ENCODE data around the gene SMDT1. TPM values are rescaled to one million over a fixed set of nuclear protein-coding genes. Genes with fewer than 3 reads are reported as not detected.

The SMDT1 gene
- total and polyA plus RNA-seq, 2 of the 4 experiments (the other 2 are of a cell fraction), result 2.3 to 15.7 TPM

DNA sequence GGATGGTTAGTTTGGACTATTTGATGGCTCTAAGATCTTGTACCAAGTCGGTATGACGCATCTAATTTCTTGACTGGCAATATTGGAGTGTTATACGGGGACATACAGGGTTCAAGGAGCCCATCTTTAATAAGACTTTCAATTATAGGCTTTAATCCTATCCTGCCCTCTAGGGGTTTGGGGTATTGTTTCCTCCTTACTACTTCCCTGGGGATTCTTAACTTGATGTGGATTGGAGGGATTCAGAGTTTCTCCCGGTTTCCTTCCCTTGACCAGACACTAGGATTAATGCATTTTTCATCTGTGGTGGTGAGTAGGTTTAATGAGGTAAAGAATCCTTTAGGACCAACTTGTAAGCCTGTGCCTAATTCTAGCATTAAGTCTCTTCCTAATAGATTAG, 32.3 kb downstream of the SMDT1 start:
- WGBS, 2 experiments (ENCODE audit: extremely low coverage in 2 of 2, insufficient read length in 1 of 2), result no CpG with 5 or more reads among the region's 4 CpGs
- H2AK5ac ChIP-seq (ENCODE audit: low read depth, low read length), result no peak overlapping the region
- H3K4me3 ChIP-seq (ENCODE audit: insufficient read depth, low read depth, low read length), result no peak overlapping the region
- no peaks in the 10 kb centered on the region for H3K9me1 ChIP-seq (ENCODE audit: insufficient read depth, low read length)
- H3K4me2 ChIP-seq (ENCODE audit: low read depth, low read length), result no peak overlapping the region
- no peak overlapping the region for H2BK15ac ChIP-seq (ENCODE audit: low read depth, low read length)
- H3K4ac ChIP-seq (ENCODE audit: low read depth, low read length), result no peak overlapping the region
- in situ Hi-C loops (cut with MboI; ENCODE audit: low sequenced_read_pairs), result no loop called here
- H4K8ac ChIP-seq (ENCODE audit: low read depth in 2 of 2, low read length in 2 of 2), result no peak overlapping the region
- H4K5ac ChIP-seq (ENCODE audit: low read depth, low read length), result no peak overlapping the region
- H2AFZ ChIP-seq (replicated peaks; ENCODE audit: low read length, poor library complexity), result no peak overlapping the region
- ChIA-PET CTCF (no interaction called here), POLR2A (ENCODE audit: unreplicated experiment) (no interaction called here)
- H4K91ac ChIP-seq (ENCODE audit: insufficient read depth, low read depth, low read length), result no peak overlapping the region
- ATAC-seq (ENCODE audit: low read depth), result no peak
- dilution Hi-C loops (cut with HindIII; ENCODE audit: low sequenced_read_pairs, unreplicated experiment), result no loop called here
- no peak overlapping the region for H2BK5ac ChIP-seq (ENCODE audit: low read depth, low read length, poor library complexity, severe bottlenecking)
- no peak overlapping the region for H3K9ac ChIP-seq (ENCODE audit: low read depth, low read length)
- no peak overlapping the region for H2BK120ac ChIP-seq (ENCODE audit: low read depth, low read length)
- no TSS peak for BruUV-seq (replicated peaks)
- H3K56ac ChIP-seq (ENCODE audit: extremely low read depth, insufficient read depth, low read length), result no peak overlapping the region
- no peaks in the 10 kb centered on the region for H3K79me1 ChIP-seq (ENCODE audit: low read depth in 1 of 2, low read length in 2 of 2)
- intact Hi-C loops (cut with micrococcal nuclease), result no loop called here
- no peaks in the 10 kb centered on the region for H3K36me3 ChIP-seq (ENCODE audit: control insufficient read depth, insufficient read depth, low read length)
- peaks cover 2% of the 10 kb centered on the region; the same call in 1 of the 2 replicates for H3K4me1 ChIP-seq (ENCODE audit: control insufficient read depth, insufficient read depth, low read length)
- TF ChIP-seq RAD21 (IDR thresholded peaks at IDR 0.05; ENCODE audit: low read length), result no peak
- TF ChIP-seq SMC3 (IDR thresholded peaks at IDR 0.05; ENCODE audit: low read depth, low read length), result no peak
- TF ChIP-seq, protein P1, sequence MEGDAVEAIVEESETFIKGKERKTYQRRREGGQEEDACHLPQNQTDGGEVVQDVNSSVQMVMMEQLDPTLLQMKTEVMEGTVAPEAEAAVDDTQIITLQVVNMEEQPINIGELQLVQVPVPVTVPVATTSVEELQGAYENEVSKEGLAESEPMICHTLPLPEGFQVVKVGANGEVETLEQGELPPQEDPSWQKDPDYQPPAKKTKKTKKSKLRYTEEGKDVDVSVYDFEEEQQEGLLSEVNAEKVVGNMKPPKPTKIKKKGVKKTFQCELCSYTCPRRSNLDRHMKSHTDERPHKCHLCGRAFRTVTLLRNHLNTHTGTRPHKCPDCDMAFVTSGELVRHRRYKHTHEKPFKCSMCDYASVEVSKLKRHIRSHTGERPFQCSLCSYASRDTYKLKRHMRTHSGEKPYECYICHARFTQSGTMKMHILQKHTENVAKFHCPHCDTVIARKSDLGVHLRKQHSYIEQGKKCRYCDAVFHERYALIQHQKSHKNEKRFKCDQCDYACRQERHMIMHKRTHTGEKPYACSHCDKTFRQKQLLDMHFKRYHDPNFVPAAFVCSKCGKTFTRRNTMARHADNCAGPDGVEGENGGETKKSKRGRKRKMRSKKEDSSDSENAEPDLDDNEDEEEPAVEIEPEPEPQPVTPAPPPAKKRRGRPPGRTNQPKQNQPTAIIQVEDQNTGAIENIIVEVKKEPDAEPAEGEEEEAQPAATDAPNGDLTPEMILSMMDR (conservative IDR thresholded peaks at IDR 0.05; ENCODE audit: low read depth, low read length), result no peak
- TF ChIP-seq, protein P2, sequence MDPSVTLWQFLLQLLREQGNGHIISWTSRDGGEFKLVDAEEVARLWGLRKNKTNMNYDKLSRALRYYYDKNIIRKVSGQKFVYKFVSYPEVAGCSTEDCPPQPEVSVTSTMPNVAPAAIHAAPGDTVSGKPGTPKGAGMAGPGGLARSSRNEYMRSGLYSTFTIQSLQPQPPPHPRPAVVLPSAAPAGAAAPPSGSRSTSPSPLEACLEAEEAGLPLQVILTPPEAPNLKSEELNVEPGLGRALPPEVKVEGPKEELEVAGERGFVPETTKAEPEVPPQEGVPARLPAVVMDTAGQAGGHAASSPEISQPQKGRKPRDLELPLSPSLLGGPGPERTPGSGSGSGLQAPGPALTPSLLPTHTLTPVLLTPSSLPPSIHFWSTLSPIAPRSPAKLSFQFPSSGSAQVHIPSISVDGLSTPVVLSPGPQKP (IDR thresholded peaks at IDR 0.05; ENCODE audit: borderline replicate concordance, low read depth, low read length), result no peak
- TF ChIP-seq MAFK (IDR thresholded peaks at IDR 0.05; ENCODE audit: low read depth, low read length), result no peak
- TF ChIP-seq NFE2L2 (IDR thresholded peaks at IDR 0.05; ENCODE audit: low read depth, low read length), result no peak
- TF ChIP-seq, protein P3, sequence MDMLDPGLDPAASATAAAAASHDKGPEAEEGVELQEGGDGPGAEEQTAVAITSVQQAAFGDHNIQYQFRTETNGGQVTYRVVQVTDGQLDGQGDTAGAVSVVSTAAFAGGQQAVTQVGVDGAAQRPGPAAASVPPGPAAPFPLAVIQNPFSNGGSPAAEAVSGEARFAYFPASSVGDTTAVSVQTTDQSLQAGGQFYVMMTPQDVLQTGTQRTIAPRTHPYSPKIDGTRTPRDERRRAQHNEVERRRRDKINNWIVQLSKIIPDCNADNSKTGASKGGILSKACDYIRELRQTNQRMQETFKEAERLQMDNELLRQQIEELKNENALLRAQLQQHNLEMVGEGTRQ (IDR thresholded peaks at IDR 0.05; ENCODE audit: low read depth, low read length), result no peak
- TF ChIP-seq MAZ (IDR thresholded peaks at IDR 0.05; ENCODE audit: borderline replicate concordance, low read depth, low read length), result no peak
- TF ChIP-seq RCOR1 (IDR thresholded peaks at IDR 0.05; ENCODE audit: insufficient replicate concordance, low read length), result no peak
- TF ChIP-seq RFX5 (IDR thresholded peaks at IDR 0.05; ENCODE audit: low read depth, low read length), result no peak
- no peak for TF ChIP-seq FOS (IDR thresholded peaks at IDR 0.05; ENCODE audit: low read depth, low read length)
- TF ChIP-seq CHD1 (IDR thresholded peaks at IDR 0.05; ENCODE audit: low read depth, low read length), result no peak
- TF ChIP-seq BHLHE40 (IDR thresholded peaks at IDR 0.05; ENCODE audit: low read depth, low read length), result no peak
- TF ChIP-seq POLR2A (IDR thresholded peaks at IDR 0.05; ENCODE audit: low read depth, low read length), result no peak
- H3K14ac ChIP-seq (replicated peaks; ENCODE audit: low read depth, low read length), result no peak overlapping the region
- no peaks in the 10 kb centered on the region for H4K20me1 ChIP-seq (ENCODE audit: insufficient read depth, low read length)
- no peak for DNase-seq
- no peak overlapping the region for H2AK9ac ChIP-seq (replicated peaks; ENCODE audit: low read depth, low read length, poor library complexity)
- H2BK20ac ChIP-seq (ENCODE audit: low read depth, low read length), result no peak overlapping the region
- H3K9me3 ChIP-seq (ENCODE audit: control insufficient read depth, insufficient read depth, low read length), result peaks cover 13% of the 10 kb centered on the region
- H3K23ac ChIP-seq (ENCODE audit: low read depth, low read length), result no peak overlapping the region
- no peak overlapping the region for H3K27ac ChIP-seq (ENCODE audit: insufficient read depth, low read length)
- no peaks in the 10 kb centered on the region; the same call in 1 of the 2 replicates for H3K27me3 ChIP-seq (ENCODE audit: control insufficient read depth, insufficient read depth, low read length)
- H3K18ac ChIP-seq (ENCODE audit: low read depth, low read length), result no peak overlapping the region
